HG03196 (cell line): ENCODE data around the gene IGSF21.

Experiments
- ATAC-seq: cut with Tn5 transposase; IDR thresholded peaks from one replicate; pipeline ENCODE4 v1.9.1; 2021; ENCODE audit not compliant: unreplicated experiment

IGSF21 gene

DNA sequence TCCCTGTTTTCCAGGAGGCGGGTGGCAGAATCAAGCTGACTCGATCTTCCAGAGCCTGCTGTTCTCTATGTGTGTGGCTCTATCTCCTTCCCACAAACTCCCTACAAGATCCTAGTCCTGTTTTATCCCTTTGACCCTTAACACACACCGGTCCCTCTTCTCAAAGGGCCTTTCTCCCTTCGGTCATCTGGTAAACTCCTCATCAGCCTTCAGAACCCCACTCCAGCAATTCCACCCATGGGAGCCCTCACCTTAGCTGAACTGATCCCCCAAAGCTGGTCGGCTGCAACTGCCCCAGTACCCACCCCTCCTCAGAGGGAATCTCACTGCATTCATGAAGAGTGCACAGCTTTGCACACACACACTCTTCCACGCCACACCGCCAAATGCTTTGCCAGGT, 184.9 kb downstream of the IGSF21 start:
- no peak for ATAC-seq

DNA sequence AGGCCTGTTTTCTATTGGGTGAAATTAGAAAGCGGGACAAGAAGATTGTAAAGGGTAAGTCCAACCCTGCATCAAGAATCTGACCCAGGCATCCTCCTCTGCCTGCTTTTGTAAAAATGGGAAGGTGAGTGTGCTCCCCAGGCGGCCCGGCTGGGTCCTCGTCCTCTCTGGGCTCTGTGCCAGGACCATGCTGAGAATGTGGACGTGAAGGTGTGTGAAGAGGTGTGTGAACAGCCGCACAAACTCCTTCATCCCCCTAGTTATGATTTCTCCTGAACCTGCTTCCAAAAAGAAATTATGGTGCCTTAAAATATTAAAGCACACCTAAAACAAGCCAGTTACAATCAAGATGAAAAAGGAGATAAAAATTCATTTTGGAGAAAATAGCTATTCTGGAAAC, 185.7 kb downstream of the IGSF21 start:
- no peak for ATAC-seq

DNA sequence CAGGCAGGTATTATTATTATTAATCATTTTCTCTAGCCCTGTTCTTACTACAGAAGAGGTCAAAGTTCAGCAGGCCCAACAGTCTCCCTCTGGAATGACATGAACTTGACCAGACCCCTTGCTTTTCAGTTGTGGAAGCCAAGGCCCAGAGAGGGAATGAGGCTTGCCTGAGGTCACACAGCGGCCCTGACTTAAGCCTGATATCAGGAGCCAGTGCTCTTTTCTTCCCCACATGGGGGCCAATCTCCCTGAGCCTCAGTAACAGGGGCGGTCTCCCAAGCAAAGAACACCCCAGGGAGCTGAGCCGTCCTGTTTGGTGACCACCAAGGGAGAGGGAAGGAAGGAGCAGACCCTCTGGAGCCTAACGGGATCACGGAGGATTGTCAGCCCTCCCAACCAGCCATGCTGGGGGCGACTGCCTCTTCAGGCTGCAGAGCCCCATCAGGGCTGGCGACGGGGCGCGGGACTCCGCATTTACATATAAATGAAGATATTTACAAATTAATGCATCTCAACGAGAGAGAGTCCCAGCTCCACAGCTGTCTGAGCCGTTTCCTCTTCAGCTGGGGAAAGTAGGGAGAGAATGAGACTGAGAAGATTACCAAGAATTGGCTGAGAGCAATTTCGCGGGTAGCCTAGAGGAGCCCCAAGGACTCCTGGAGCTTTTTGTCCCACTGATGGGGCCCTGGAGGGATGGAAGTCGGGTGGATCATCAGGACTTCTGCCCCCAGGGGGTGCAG, 187.0 kb downstream of the IGSF21 start:
- no peak for ATAC-seq

DNA sequence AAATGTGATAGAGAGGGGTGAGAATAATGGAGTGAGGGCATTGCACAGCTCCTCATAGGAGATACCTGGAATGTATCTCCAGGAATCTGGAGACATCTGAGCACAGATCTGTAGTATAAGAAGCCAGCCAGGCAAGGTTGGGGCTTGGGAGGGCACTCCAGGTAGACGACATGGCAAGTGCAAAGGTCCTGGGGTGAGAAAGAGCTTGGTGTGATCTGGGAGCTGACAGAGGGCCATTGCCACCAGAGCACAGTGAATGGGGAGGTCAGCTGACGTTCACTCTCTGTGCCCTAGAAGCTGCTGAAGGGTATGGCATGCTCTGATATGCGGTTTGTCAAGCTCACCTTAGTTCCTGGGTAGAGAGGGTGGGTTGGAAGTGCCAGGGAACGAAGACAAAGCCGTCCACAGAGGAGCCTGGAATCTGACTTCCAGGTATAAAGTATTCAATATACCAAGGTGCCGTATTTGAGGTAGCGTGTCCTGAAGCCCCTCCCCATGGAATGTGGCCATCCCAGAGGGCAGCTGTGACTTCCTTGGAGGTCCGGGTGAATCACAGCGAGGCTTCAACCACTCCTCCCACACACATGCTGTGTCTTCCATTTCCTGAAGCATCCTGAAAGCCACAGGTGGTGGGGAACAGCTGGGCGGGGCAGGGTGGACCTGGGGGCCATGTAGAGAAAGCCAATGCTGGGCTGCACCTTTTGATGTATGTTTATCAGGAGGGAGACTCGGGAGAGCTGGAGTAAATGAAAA, 190.5 kb downstream of the IGSF21 start:
- no peak for ATAC-seq

DNA sequence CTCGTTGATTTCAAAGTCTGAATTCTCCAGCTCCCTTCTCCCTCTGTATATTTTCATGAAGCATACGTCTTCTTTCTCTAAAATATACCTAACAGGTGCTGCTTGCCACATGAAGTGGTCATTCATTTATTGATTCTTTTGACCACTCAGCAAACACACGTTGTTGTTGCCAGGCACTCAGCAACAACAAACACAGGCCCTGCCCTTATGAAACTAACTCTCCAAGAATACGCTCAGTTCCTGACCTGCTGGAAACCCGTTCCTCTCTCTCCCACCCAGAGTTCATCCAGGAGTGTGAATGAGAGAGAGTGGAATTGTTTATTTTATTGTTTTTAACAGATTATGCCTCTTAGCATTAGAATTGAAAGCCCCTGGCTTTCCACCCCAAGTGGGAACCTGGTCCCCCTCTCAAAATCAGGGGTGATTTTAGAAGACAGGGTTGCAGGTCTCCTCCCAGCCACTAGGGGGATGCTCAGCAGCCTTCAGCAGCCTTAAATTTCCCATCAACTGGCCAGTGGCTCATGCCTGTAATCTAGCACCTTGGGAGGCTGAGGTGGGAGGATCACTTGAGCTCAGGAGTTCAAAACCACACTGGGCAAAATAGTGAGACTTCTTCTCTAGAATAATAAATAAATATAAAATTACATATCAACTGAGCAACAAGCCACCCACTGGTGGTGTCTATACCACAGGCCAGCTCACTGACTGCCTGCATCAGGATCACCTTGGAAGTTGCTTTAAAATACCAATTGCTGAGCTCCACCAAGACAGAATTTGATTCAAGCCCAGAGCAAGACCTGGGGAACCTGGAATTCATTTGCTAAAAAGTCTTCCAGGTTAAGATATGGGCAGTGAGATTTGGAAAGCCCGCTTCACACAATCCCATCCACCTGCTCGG, 192.1 kb downstream of the IGSF21 start:
- no peak for ATAC-seq

DNA sequence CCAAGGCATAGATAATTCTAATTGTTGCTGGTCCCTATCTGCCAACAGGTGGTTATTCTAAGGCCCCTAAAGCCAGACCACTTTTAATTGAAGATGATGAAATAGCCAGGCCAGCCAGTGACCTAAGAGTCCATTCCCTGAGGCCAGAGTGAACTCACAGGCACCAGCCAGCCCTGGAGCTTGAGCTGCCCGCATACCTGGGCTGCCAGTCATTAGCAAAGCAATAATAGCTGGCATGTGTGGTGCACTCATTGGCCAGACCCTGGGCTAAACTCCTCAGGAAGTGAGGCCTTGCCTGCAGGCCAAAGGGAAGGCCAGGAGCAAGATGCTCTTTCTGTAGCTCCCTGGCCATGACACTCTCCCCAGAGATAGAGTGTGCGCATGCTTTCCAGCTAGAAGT, 192.8 kb downstream of the IGSF21 start:
- ATAC-seq, result no peak

DNA sequence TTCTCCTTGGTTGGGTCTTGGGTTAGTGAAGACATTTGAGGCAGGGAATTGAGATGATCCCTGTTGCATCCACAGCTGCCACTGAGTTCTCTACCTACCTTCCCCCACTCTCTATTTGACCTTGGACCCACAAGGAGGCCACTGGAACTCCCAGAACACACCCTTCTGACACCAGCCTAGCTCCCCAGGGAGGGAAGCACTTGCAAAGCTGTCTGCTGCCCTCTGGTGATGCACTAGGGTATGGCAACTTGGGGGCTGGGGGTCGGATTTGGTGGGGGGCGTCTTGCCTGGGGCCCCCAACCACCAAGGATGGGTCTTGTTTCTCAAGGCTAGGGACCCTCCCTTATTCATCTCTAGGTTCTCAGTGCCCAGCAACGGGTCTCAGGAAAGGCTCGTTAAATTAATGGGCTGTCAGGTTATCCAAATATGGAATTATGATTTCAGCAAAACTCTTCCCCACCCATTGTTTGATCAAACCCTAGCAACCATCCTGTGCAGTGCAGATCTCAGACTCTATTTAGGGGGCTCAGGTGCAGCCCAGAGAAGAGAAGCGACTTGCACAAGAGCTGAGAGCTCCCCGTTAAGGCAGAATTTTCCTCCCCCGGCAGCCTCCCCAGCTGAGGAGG, 195.3 kb downstream of the IGSF21 start:
- no peak for ATAC-seq

DNA sequence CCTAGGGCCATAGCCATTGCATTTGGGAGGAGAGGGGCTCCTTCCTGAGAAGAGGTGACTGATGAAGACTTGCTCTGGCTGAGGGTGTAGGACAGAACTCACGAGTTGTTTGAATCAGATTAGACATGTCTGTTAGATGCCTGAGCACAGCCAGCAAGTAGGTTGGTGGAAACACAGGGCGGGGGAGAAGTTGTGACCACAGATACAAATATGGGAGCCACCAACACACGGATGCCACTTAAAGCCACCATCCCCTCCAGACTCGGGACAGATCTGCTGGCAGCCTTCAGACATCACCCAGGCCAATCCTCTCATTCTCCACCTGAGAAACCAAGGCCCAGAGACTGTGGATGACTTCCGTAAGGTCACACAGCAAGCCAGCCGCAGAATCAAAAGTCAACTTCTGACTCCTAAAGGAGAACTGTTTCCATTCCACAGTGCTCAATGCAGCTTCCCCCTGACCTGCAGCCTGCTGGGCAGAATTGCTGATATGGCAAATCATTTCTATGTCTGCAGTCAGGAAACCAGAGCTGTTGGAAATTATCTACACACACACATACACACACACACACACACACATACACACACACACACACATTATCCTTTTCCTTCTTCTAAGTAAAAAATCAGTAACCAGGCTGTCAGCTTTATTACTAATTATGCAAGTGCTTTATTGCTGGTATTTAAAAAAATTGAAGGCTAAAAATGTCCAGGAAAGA, 196.7 kb downstream of the IGSF21 start:
- ATAC-seq, result no peak

DNA sequence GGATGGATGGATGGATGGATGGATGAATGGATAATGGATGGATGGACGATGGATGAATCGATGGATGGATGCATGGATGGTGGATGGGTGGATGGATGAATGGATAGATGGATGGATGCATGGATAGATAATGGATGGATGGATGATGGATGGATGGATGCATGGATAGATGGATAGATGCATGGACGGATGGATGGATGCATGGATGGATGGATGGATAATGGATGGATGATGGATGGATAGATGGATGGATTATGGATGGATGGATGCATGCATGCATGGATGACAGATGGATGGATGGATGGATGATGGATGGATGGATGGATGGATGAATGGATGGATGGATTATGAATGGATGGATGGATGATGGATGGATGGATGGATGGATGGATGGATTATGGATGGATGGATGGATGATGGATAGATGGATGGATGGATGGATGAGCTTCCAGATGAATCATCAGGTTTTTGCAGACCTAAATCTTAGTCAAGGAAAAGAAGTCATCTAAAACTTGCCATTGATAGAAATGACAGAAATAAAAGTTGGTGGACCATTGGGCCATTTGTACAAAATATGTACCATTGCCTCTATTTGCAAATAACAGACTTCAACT, 197.7 kb downstream of the IGSF21 start:
- ATAC-seq, result no peak

DNA sequence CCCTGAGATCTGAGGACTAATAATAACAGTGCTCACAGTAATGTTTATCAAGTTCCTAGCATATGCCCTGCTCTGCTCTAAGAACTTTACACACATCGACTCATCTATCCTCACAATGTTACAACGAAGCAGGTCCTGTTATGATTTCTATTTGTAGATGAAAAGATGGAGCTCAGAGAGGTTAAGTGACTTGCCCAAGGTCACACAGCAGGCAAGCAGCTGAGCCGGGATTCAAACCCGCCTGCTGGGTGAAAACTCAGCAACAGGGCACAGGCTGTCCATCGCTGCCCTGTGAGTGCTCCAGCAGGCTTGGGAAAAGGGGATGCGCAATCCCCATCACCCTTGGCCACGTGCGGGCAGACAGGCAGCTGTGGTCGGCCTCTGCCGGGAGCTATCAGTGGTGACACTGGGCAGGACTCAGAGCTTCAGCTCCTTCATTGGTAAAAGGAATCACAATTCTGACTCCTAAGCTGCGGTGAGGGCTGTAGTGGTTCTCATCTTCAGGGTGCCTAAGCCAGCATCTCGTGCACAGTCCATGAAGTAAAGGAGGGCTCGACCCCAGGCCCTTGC, 199.8 kb downstream of the IGSF21 start:
- ATAC-seq, result no peak

DNA sequence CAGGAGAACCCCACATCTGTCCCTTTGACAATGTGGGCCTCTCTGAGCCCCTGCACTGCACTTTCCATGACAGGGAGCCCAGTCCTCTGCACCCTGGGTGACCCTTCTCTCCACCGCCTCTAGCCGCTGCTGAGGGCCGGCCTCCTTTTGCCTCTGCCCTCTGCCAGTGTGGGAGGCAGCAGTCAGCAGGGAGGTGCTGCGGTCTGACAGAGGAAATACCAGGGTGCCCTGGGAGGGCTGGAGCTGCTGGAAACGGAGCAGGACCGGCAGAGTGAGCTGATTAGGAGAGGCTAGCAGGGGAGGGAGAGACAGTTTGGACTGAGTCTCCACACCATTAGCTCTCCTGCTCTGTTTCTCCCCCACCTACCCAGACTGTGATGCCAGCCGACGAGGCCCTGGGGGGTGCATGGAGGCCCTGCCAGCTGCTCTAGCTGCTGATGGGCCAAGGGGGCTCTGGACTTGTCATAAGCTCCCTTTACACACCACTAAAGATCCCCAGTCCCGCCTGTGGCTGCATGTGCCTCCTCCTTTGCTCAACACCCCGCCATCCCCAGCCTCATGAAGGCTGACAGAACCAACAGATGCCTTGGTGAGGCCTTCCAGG, 202.1 kb downstream of the IGSF21 start:
- no peak for ATAC-seq

DNA sequence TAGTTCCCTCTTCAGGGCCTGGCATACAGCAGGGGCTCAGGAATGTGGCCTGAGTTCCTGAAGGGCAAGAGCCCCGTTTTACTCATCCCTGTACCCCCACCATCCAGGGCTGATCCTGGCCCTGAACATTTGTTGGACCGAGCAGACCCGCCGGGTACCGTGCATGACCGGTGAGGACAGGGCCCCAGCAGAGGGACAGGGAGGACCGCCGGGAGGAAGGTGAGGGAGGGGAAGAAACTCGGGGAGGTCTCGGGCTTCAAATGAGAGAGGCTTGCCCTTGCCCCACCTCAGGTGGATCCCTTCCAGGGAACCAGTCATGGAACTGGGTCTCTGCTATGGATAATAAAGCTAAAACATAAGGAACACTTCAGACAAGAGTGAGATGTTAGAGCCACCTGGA, 205.4 kb downstream of the IGSF21 start:
- ATAC-seq, result no peak

DNA sequence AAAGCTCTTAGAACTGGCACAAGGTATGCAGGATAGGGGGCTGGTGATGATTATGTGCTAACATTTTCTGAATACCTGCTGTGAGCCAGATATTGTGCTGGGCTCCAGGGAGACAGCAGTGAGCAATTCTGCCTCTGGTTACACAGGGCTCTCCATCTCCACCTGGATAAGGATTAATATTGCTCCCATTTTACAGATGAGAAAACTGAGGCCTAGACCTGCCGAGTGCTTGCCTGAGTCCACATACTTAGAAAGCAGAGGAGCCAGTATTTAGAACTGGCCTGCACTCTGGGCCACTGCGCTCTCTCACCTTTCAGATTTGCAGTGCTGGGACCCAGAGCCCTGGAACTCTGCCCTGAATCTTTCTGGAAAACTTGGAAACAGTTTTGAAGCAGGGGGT, 205.9 kb downstream of the IGSF21 start:
- ATAC-seq, result no peak

DNA sequence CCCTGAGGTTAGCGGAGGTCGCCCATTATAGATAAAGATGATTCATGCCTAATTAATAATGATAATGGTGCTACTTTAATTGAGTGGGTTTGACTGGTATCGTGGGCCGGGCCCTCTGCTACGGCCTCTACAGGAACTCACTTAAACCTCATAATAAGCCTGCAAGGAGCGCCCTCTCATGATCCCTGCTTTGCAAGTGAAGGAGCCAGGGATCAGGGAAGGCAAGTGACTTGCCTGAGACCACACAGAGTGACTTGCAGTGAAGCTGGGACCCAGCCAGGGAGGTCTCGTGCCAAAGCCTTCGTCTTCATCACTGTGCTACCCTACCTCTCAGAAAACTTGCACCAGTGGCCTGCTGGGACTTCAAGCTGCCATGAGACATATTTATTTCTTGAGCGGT, 206.8 kb downstream of the IGSF21 start:
- ATAC-seq, result no peak

DNA sequence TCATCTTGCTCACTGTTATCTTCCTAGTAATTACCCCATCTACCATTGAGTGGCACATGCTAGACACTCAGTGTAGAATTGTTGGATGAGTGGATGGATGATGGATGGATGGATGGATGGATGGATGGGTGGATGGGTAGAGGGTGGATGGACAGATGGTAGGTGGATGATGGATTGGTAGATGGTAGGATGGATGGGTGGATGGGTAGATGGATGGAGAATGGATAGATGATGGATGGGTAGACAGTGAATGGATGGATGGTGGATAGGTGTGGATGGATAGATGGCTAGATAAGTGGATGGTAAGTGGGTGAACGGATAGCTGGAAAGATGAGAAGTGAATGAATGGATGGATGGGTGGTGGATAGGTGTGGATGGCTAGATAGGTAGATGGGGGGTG, 207.9 kb downstream of the IGSF21 start:
- no peak for ATAC-seq

DNA sequence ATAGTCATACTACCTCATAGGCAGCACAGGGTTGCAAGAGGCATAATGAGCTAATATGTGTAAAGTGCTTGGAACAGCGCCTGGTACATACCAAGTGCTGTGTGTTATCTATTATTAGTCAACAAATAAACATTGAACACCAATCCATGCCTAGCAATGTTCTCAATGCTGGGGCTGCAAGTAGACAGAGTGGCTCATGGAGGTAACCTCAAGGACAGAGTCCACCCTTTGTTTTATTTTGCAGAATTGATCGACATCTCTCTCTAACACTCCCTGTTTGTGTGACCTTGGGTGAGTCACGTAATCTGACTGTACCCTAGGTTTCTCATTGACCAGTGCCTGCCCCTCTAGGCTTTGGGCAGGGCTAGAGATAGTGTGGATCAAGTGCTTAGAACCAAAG, 209.2 kb downstream of the IGSF21 start:
- no peak for ATAC-seq

DNA sequence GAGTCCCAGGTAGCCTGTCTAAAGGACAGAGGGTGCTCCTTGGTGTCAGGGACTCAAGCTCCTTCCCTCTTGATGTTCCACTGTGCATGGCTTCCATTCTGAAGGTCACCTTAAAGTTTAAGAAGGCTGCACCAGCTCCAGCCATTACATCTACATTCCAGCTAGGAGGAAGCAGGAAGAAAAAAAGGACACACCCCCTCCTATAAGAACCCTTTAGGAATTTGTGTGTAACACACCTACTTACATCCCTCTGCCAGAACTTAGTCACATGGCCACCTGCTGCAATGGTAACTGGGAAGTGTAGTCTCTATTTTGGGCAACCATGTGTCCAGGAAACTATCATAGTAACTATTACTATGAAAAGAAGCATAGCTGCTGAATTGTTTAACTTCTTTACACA, 211.5 kb downstream of the IGSF21 start:
- no peak for ATAC-seq

DNA sequence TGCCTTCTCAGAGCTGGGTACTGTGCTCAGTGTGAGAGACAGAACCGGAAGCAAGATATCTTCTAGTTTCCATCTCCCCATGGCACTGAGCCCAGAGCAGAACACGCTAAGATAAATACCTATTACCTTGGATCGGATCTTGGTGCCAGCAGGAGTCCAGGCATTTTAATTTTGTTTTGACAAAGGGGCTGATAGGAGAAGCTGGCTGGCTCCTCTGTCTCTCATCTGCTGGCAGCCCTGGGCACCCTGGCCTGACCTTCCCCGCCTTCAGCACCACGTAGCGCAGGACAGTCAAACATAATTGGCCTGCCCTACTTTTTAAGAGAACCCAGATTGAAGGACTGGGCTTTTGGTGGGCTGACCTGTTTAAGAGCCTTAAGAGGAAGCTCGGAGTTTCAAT, 212.5 kb downstream of the IGSF21 start:
- no peak for ATAC-seq

DNA sequence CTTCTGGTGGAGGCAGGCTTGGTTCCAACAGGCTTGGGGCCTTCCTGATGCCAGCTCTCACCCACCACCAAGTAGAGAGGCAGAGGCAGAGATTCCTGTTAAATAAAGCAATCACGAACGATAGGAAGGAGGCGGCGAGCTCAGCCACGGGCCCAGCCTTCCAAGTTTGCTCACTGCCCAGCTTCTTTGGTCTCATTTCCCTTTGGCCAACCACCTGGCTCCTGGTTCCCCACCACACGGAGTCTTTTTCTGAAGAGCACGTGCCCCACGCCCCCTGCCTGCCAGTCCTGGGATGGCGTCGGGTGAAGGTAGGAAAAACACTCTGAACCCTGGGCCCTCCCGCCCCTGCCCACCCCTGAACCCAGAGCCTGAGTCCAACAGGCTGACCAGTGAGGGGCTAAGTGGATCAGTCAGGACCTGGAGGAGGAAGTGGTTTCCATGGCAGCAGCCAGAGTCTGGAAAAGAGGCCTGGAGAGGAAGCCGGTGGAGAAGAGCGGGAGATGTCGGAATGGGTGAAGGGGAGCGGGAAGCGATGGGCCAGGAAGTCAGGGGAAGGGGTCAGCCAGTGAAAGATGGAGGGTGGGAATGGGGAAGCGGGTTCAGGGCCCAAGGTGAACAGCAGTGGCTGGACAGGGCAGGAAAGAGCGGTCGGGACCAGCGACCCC, 214.9 kb downstream of the IGSF21 start:
- no peak for ATAC-seq
